K562 treated with DMSO at 1 percent for 4 hours (cell line): Measurements from ENCODE around the gene SLC2A2. TPM values are rescaled to one million over a fixed set of nuclear protein-coding genes. Genes with fewer than 3 reads are reported as not detected.

Experiments used
- total RNA-seq: library from RNA; unstranded; fragments of 300-600 nt; gene quantifications from 2 replicates; pipeline ENCODE4 v1.2.3, GENCODE V29; 2022; ENCODE audit not compliant: insufficient read depth

The SLC2A2 gene
- not detected in 2 replicates for total RNA-seq

GRCh38 chr3:171026597-171027293 lies at the start of gene SLC2A2:
Gene SLC2A2 (minus strand): TSS chr3:171026720. CDS start chr3:171026670, 50 bp downstream.

Other genes with a start within 250 kb of the SLC2A2 start
- gene RPL22L1, start 156.5 kb downstream of the SLC2A2 start, total RNA-seq = 56.6 and 74.7 TPM in 2 replicates
- 6.0 and 10.3 TPM in 2 replicates for gene EIF5A2, start 118.1 kb downstream of the SLC2A2 start, total RNA-seq